Measurements from ENCODE around the gene ANK3.

ANK3 gene

DNA sequence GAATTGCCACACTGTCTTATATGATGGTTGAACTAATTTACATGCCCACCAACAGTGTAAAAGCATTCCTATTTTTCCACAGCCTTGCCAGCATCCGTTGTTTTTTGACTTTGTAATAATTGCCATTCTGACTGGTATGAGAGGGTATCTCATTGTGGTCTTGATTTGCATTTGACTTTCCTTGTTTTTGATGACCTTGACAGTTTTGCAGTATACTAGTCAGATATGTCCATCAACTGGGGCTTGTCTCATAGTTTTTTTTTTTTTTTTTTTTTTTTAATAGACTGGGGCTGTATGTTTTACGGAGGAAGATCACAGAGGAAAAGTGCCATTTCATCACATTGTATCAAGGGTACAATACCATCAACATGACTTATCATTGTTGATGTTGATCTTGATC, 220.6 kb downstream of the ANK3 start:
- DNase-seq = no peak

DNA sequence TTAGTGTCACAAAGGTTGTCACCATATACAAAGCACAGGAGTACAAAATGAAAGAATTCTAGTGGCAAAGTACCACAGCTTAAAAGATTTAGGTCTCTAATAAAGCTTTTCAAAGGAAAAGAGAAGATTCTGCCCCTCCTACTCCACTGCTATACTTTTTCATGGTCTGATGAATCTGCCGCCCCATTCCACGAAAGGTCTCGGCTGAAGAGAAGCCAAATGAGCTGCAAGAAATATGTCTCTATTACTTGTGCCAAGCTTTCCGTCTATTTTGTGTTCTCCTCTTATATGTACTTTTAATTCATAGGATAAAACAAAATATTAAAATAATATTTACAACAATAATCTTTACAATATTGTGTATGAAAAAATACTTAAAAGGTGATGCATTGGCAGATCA, 222.6 kb downstream of the ANK3 start:
- peak; percentile 36 to 47 for DNase-seq

GRCh38 chr10:60163786-60164185, 225.9 kb downstream of the ANK3 start:
- no peak for DNase-seq

DNA sequence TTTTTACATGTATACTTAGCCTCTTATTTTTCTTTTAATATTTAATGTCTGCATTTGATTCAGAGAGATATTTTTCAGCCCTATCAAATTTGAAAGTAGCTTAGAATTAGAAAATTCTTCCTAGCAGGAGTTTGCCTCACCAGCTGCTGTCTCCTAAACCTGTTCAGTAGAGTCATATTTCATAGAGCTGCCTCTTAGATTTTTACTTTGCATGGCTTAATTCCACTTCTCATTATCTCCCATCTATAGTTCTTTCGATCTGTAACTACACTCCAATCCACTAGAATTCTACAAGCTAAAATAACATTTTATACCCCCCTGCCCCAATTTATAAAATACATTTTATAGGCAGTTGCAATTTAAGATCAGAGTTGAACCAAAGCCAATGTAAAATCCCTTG, 227.0 kb downstream of the ANK3 start:
- DNase-seq = peak in 1 of 2 experiments; percentile 51

DNA sequence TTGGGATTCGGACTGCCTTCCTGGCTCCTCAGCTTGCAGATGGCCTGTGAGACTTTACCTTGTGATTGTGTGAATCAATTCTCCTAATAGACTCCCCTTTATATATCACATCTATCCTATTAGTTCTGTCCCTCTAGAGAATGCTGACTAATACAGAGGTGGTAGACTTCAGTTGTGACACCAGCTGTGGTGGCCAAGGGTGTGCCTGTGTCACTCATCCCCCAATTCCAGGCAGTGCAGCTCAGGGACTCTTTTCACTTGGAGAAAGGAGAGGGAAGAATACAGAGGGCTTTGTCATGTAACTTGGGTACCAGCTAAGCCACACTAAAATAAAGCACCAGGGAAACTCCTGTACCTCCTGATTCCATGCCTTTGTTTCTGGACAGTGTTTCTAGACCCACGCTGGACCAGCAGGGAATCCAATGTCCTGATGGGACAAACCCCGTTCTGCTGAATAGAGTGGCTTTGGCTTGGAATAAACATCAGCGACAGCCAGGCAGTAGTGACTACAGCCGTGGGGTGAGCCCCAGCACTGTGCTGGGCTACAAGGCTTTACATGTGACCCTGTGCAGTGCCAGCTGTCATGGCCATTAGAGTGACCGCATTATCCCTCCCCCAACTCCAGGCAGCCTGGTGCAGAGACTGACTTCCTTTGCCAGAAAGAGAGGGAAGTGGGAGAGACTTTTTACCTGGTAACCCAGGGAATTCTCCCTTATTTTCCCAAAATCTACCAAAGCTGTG, 233.6 kb downstream of the ANK3 start:
- DNase-seq = no peak

DNA sequence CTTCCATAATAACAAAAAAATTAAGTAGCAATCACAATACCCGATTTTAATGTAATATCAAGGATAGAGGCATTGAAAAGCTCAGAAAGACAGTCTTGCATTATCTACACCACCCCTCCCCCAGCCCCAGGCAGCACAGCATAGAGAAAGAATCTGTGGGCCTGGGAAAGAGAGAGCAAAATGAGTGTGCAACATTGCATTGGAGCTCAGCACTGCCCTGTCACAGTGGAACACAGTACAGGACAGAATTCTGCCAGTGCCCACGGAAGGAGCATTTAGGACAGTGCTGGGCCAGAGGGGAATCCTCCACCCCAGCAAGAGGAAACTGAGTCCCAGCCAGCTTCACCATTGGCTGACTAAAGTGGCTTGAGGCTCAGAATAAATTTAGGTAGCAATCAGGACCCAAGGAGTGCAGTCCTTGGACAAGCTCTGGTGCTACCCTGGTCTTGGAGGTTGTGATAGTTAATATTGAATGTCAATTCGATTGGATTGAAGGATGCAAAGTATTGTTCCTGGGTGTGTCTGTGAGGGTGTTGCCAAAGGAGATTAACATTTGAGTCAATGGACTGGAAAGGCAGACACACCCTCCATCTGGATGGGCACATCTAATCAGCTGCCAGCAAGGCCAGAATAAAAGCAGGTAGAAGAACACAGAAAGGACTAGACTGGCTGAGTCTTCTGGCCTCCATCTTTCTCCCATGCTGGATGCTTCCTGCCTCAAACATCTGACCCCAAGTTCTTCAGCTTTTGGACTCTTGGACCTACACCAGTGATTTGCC, 234.4 kb downstream of the ANK3 start:
- DNase-seq = peak in 1 of 2 experiments; percentile 18

GRCh38 chr10:60149003-60149402, 240.7 kb downstream of the ANK3 start:
- DNase-seq = no peak

- peak in 1 of 2 experiments; percentile 34 for DNase-seq
These were observed 241.3 kb downstream of the ANK3 start for GRCh38 chr10:60148266-60148840.

DNA sequence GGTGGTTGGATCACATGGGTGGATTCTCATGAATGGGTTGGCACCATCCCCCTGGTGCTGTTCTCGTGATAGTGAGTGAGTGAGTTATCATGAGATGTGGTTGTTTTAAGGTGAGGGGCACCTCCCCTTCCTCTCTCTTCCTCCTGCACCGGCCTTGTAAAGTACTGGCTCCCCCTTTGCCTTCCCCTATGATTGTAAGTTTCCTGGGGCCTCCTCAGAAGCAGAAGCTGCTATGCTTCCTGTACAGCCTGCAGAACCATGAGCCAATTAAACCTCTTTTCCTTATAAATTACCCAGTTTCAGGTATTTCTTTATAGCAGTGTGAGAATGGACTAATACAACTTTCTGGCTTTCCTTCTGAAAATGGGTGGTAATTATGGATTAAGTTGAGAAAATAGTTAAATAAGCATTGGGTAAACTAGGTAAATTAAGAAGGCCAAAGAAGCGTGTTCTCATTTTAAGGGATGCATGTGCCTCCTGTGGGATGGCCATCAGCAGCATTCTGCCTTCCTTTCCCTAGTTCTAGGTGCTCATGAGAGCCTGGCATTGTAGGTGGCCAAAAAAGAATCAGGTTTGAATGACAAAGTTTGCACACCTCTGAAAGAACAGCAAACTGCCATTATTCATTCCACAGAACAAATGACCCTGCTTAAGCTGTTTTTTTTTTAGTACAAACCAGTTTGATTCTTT, 242.0 kb downstream of the ANK3 start:
- no peak for DNase-seq

DNA sequence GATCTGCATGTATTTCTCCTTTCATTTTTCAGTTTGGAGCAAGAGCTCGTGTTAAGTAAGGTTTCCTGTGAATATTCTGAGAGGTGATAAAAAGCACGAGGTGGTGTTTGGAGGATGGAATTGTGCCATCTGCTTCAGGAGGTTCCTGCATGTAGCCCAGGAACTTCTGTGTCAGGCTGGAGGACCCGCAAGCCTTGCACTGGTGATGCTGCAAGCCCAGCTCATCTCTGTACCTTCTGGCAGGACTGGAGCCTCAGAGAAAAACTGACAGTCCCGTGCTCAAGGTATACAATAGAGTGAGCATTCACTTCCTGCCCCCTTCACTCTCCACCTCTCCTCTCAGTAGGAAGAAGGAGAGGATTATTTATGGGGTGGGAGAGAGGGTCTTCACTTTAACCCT, 242.7 kb downstream of the ANK3 start:
- no peak for DNase-seq

GRCh38 chr10:60144099-60144498, 245.6 kb downstream of the ANK3 start:
- no peak for DNase-seq

DNA sequence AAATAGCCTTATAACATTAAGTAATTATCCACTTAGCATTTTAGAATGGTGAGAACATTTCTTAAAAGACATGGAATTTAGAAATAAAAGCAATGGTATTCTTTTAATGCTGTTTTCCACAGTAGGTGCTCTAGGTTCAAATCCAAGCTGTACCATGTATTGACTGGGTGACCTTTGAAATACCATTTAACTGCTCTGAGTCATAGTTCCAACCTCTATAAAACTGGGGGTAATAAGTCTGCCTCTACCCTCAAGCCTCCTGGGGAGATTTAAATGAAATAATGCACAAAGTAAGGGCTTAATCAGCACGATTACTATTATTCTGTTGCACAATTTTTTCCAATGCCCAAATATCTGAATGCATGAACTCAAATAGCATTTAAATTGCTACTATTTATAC, 246.9 kb downstream of the ANK3 start:
- no peak for DNase-seq

GRCh38 chr10:60141896-60142559, 247.6 kb downstream of the ANK3 start:
- DNase-seq = no peak

- no peak for DNase-seq
These were observed 248.7 kb downstream of the ANK3 start for GRCh38 chr10:60140651-60141632.

GRCh38 chr10:60139798-60140566, 249.7 kb downstream of the ANK3 start:
- no peak for DNase-seq

DNA sequence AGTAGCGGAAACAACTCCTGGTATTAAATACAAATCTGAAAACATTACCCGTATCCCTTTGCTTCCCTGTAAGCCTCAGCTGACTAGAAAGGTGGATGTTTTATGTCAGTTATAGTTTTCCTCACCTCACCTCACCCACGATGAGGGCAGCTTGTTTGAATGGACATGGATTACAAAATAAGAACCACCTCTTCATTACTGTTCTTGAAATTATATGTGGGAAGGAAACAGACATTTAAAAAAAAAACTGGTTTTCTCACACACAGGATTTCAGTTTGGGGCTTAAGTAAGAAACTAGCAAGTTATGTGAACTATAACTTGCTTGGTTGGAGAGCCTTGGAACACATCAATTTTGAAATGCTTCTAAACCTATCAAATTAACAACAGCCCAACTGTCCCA, 250.4 kb downstream of the ANK3 start:
- DNase-seq = no peak

DNA sequence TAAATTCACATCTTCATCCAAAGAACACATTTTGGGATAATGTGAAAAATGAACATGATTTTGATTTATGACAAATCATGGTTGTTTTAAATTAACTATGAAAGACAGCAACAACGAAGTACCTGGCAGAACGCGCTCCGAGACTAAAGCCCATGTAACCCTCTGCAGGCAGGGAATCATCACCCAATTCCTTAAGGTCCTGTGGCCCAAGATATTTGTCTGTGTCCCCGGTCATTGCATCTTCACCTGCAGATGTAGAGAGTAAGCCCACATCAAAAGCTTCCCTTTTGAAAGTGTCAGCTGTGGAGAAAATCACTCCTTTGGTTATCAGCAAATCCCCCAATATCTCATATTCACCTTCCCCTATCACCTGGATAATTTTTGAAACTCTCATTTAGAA, 250.8 kb downstream of the ANK3 start:
- DNase-seq = no peak

GRCh38 chr10:60138026-60138425, 251.6 kb downstream of the ANK3 start:
- no peak for DNase-seq

- no peak for DNase-seq
These were observed 252.2 kb downstream of the ANK3 start for GRCh38 chr10:60137292-60137992.

DNA sequence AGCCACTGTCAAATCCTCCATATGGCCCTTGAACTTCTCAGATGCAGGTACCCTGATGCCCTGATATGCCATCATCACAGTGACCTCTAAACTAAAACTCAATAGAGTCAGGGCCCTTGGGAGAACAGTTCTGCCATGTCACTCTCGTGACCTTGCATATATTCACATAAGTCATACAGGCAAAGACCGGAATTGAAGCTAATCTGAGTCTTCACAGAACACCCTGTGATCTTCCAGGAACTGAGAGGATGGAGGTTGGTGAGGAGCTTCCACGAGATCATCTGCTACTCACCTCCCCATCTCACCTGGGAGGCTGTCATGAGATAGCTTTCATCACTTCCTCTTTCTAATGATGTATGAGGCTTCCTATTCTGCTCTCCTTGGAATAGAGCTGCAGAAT, 254.7 kb downstream of the ANK3 start:
- no peak for DNase-seq
